SK-N-MC (cell line): ENCODE data around the gene CHEK2.
A peak's percentile ranks its signal among the peaks of the same experiment; 100 is the strongest.
"Not testable (repeated sequence)": the region's sequence is repeated elsewhere in the genome, so short reads cannot be mapped to it uniquely, and the experiment has no call there.

Experiments used
- EZH2 ChIP-seq: fragments of 200-600 bp; sonication (generic); IDR thresholded peaks from one replicate; pipeline ENCODE4 v1.6.1; 2017; ENCODE audit warnings: antibody characterized with exemption
- FOXP2 ChIP-seq: optimal IDR thresholded peaks from 2 replicates; pipeline ENCODE3; 2011; ENCODE audit warnings: mild to moderate bottlenecking, moderate library complexity; ENCODE audit not compliant: insufficient read depth; ENCODE audit errors: extremely low read length, control extremely low read depth
- POLR2AphosphoS5 ChIP-seq: IDR thresholded peaks from 2 replicates; pipeline ENCODE4 v1.6.1; 2012; ENCODE audit warnings: mild to moderate bottlenecking, low read depth, low read length, borderline replicate concordance

DNA sequence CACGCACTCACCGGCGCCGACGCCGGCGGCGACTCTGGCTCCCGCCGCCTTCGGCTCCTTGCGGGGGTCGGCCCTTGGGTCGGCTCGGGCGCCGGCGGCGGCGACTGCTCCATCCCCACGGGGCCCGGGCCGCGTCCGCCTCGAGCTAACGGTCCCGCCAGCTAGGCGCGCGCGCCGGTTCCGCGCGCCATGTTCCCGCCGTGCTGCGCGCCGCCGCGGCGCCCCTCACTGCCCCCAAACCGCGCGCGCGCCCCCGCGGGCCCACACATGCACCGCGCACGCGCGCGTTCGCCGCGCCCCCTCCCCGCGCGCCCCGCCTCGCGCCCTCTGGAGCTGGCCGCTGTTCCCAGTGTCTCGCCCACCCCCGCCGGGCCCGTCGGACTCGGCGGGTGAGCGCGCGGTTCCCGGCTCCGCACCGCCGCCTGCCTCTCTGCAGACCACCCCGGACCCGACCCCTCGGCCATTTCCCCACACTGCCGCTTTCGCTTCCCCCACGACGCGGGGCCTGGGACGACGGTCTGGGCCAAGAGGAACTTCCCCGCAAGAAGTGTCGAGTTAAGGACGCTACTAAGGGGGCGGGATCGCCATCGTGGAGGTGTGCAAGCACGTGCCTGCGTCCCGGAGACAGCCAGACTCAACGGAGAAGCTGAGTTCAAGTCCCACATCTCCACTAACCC, 61.9 kb downstream of the CHEK2 start, which contains the start of gene TTC28:
- TF ChIP-seq POLR2AphosphoS5: peak; percentile 53; the same call in 1 of the 2 replicates
- TF ChIP-seq EZH2, FOXP2: not testable (repeated sequence)
